ENCODE data around the gene DLG5. TPM values are rescaled to one million over a fixed set of nuclear protein-coding genes. Genes with fewer than 3 reads are reported as not detected.

The DLG5 gene
- total RNA-seq, 1 donor from 2014 or later, result 60.5 TPM

GRCh38 chr10:77940225-77940624 lies 13.7 kb upstream of the DLG5 start:
- Mint-ChIP-seq H3K27ac (ENCODE audit: unreplicated experiment) (peak overlapping the region; percentile 45), H3K4me1 (ENCODE audit: low read depth) (peaks cover 47% of the 10 kb centered on the region), H3K4me3 (ENCODE audit: unreplicated experiment) (no peak overlapping the region), H3K27me3 (ENCODE audit: low read depth) (no peaks in the 10 kb centered on the region), H3K9me3 (ENCODE audit: low read depth) (peaks cover 3% of the 10 kb centered on the region), H3K36me3 (ENCODE audit: low read depth) (no peaks in the 10 kb centered on the region)
- no peak for TF ChIP-seq CTCF (IDR thresholded peaks at IDR 0.05)
- no peak for DNase-seq (ENCODE audit: low spot score)

- Mint-ChIP-seq H3K4me3 (ENCODE audit: unreplicated experiment) (no peak overlapping the region), H3K27ac (ENCODE audit: unreplicated experiment) (peak overlapping the region; percentile 36), H3K9me3 (ENCODE audit: low read depth) (peaks cover 3% of the 10 kb centered on the region), H3K27me3 (ENCODE audit: low read depth) (no peaks in the 10 kb centered on the region), H3K36me3 (ENCODE audit: low read depth) (no peaks in the 10 kb centered on the region), H3K4me1 (ENCODE audit: low read depth) (peaks cover 43% of the 10 kb centered on the region)
- DNase-seq (ENCODE audit: low spot score), result no peak
- TF ChIP-seq CTCF (IDR thresholded peaks at IDR 0.05), result no peak
Observed at GRCh38 chr10:77939561-77940001, 13.0 kb upstream of the DLG5 start.

GRCh38 chr10:77936697-77937567 lies 10.4 kb upstream of the DLG5 start:
- no peak for DNase-seq (ENCODE audit: low spot score)
- Mint-ChIP-seq H3K4me3 (ENCODE audit: unreplicated experiment) (no peak overlapping the region), H3K27me3 (ENCODE audit: low read depth) (no peaks in the 10 kb centered on the region), H3K9me3 (ENCODE audit: low read depth) (no peaks in the 10 kb centered on the region), H3K36me3 (ENCODE audit: low read depth) (no peaks in the 10 kb centered on the region), H3K27ac (ENCODE audit: unreplicated experiment) (no peak overlapping the region), H3K4me1 (ENCODE audit: low read depth) (peaks cover 27% of the 10 kb centered on the region)
- TF ChIP-seq CTCF (IDR thresholded peaks at IDR 0.05), result no peak

GRCh38 chr10:77932016-77932715 lies 5.6 kb upstream of the DLG5 start:
- Mint-ChIP-seq H3K9me3 (ENCODE audit: low read depth) (peaks cover 2% of the 10 kb centered on the region), H3K36me3 (ENCODE audit: low read depth) (no peaks in the 10 kb centered on the region), H3K27ac (ENCODE audit: unreplicated experiment) (no peak overlapping the region), H3K4me3 (ENCODE audit: unreplicated experiment) (no peak overlapping the region), H3K27me3 (ENCODE audit: low read depth) (no peaks in the 10 kb centered on the region), H3K4me1 (ENCODE audit: low read depth) (peaks cover 6% of the 10 kb centered on the region)
- TF ChIP-seq CTCF (IDR thresholded peaks at IDR 0.05), result no peak
- no peak for DNase-seq (ENCODE audit: low spot score)

- H3K9me3 Mint-ChIP-seq (ENCODE audit: low read depth), result peaks cover 2% of the 10 kb centered on the region
- peak overlapping the region; percentile 45 for H3K27ac Mint-ChIP-seq (ENCODE audit: unreplicated experiment)
- H3K36me3 Mint-ChIP-seq (ENCODE audit: low read depth), result no peaks in the 10 kb centered on the region
- H3K4me3 Mint-ChIP-seq (ENCODE audit: unreplicated experiment), result peak overlapping the region; percentile 72
- H3K27me3 Mint-ChIP-seq (ENCODE audit: low read depth), result no peaks in the 10 kb centered on the region
- no peak for TF ChIP-seq CTCF (IDR thresholded peaks at IDR 0.05)
- no peak for DNase-seq (ENCODE audit: low spot score)
- peaks cover 22% of the 10 kb centered on the region for H3K4me1 Mint-ChIP-seq (ENCODE audit: low read depth)
Observed at GRCh38 chr10:77927402-77928246, 1.1 kb upstream of the DLG5 start.
